Stimulated activated CD8-positive, alpha-beta memory T cell treated with anti-CD3 and anti-CD28 coated beads, Interleukin-7, amount 100 ng/mL, for 48 hours (primary cell): Measurements from ENCODE around the gene FAM240A.
"Not testable (repeated sequence)": the region's sequence is repeated elsewhere in the genome, so short reads cannot be mapped to it uniquely, and the experiment has no call there.

Experiments used
- DNase-seq, 2 donors: peaks; one replicate each; pipeline ENCODE4 v3.0.0-alpha.2; 2020; ENCODE audit warnings: low read depth in 1 of 2; ENCODE audit errors: extremely low read depth in 1 of 2

Gene FAM240A

DNA sequence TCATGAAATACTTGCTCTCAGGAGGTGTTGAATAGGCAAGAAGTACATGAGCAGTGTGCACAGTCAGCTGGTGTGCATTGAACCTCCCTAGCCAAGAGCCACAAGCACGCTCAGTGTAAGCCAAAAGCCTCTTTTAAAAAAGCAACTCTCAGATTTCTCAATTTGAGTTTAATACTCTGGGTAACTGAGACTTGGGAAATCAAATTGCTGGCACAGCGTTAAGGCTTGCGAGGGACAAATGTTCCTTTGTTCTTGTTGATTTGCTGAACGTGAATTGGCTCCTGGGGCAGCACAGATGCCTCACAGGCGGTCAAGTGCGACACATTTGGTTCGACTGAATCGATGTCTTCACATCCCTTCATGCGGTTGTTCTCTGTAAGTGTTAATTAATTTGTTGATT, at the start of gene FAM240A:
FAM240A (plus strand) TSS at position 202 of the 400 bp plus-strand sequence; CDS start at position 361, 159 bp downstream.
- no peak for DNase-seq

DNA sequence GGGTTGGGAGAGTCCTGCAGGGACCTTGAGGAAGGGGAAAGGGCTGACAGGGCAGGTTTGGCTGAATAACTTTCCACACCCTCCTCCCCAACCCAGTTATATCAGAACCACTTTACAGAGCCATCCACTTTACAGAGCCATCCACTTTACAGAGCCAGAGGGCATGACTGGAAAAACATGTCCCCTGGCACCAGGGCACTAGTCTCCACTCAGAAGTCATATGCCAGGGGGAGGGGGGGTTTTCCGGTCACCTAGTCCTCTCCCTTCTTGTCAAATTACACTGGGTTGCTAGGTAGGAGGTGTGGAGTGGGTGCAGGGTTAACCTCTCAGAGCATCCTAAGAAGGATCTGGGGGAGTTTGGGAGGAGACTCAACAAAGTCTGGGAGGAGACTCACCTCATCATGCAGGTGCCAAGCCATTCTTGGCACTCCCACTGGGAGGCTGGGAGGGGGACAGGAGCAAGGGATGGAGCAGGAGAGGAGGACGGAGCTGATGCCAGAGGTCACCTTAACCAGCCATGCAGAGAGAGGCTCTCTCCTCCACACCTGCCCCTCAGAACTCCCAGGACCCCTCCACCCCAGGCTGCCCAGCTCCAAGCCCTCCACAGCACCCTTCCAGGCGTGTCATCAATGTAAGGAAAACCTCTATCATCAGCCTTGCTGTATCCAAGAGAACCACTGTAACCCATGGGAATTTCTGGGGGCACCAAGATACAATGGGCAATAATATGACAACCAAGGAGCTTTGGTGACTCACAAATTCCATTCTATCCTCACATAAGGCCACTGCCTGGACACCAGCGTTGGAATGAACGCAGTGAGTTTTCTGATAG, 47.9 kb upstream of the FAM240A start:
- DNase-seq, result no peak

DNA sequence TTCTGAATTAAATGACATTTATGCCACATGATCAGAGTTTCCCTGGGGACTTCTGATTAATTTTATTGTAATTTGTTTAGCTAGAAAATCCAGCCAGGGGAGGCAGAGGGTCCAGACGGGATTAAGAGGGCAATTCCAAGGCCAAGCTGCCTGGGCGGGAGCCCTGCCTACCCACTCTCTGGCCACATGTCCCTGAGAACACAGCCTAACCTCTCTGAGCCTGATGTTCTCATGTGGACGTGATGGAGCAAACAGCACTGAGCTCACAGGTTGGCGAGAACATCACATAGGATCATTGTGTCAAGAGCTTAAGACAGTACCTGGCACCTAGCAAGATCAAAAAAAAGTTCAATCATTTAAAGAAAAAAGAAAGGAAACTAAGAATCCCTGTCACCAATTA, 47.2 kb upstream of the FAM240A start:
- DNase-seq, result no peak

DNA sequence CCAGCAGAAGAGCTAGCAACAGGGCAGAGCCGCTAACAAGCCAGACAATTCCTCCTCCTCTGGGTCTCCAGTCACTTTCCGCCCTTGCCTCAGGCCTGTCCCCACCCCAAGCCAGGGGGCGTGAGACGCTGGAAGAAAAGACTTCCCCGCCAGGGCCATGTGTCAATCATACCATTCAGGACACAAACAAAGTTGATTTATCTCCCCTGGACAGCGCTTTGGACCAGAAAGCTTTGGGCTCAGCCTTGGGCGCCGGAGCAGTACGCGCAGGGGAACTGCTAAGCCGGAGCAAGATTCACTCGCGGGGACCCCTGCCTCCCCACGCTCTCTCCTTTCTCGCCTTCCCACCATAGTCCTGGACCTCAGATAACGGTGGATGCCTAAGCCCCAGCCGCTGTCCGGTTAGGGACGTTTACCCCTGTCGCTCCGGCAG, 46.7 kb upstream of the FAM240A start:
- DNase-seq, result no peak

DNA sequence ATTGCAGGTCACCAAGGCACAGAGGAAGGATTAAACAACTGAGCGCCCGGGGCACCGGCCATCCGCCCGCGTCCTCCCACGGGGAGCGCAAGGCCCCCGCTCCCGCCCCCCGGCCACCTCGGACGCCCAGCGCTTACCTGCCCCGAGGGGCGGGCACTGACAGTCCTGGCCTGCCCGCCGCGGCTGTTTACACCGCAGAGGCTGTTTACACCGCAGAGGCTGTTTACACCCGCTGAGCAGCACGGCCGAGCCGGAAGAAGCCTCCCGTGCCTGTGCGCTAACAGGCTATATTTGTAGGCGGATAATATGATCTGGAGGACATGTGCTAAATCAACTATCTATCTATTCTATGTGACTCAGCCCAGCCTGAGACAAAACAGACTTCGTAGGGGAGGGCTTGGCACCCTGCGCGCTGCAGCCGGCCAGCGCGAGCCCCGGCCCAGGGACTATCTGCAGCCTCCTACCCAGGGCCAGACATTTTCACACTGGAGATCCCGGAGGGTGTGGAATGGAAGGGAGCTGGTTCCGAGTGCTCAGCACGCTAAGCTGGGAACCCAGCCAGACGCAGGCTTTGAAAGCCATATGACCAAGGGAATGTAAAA, 46.2 kb upstream of the FAM240A start, which contains the start of gene LRRC2:
LRRC2 (minus strand) TSS at position 263 of the 602 bp plus-strand sequence. CDS start 14,711 bp downstream, outside the sequence.
- no peak for DNase-seq

DNA sequence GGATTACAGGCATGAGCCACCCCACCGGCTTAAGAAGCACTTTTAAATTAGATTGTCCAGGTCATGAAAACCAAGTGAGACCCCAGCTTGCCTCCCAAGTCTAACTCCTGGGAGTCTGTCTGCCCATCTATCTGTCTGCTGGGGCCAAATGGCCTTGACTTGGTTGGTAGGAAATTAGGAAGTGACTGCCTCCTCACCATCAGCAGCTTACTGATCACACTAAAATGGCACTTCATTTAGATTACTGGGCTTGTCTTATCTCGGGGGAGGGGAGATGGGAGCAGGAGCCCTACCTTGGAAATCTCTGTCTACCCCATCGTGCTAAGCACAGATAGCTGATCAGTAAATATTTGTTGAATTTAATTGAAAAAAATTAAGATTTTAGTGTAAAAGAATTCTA, 40.6 kb upstream of the FAM240A start:
- no peak for DNase-seq

DNA sequence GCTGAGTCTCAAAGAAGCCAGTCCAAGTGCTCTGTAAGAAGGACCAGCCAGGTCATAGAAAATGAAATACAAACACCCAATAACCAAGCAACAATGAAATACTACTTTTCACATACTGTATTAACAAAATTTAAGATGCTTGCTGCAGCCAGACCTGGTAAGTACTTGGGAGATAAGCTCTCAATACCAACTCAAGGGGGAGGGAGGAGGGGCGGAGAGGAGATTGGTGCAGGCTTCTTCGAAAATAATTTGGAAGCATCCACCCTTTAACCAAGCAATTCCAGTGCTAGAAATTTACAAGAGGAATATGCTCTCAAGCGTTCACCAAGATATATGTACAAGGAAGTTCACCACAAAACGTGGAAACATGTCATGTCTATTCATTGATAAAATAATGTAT, 38.6 kb upstream of the FAM240A start:
- DNase-seq, result no peak

DNA sequence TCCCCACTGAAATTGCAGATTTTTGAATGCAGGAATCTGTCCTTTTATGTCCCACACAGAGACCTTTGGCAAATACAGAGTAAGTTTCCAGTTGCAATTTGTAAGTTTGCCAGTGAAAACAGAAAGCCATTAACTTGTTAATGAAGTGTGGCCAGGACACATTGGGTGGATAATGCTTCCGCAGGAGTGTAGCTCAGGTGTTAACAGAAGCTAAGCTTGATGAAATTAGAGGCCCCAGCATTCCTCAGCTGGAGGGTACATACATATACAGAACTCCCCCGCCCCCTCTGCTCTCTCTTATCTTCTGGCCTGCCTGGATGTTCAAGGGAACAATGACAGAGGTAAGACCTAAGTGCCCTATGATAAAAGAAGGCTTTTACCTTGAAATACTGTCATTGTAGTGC, 38.1 kb upstream of the FAM240A start:
- no peak for DNase-seq

DNA sequence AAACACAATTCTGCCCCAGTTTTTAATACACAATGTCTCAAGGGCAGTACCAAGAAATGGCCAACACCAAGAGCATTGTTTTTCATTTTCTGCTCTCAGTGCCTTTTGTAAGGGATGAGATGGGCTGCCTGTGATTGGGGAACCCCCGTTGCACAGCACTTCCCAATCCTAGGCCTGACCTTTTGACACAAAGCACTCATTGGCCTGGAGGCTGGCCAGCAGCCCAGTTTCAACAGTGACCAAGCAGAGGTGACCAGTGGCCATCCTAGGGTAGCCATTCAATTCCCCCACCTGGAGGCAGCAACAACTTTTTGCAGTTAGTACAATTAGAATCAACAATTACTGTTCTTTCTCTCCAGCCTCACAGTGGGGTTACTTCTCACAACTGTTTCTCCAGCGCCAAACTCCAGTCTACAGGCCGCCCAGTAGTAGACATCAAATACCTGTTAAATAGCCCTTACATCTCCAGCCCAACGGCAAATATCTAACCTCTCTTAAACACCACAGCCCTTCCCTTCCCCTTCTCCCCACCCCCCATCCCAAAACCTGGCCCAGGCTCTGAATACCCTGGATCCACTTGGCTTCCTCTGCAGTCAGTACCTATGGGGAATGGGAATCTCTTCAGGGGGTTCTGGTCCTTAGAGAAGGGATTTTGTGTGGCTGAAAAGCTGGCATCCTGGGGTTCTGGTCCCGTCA, 37.3 kb upstream of the FAM240A start:
- no peak for DNase-seq

DNA sequence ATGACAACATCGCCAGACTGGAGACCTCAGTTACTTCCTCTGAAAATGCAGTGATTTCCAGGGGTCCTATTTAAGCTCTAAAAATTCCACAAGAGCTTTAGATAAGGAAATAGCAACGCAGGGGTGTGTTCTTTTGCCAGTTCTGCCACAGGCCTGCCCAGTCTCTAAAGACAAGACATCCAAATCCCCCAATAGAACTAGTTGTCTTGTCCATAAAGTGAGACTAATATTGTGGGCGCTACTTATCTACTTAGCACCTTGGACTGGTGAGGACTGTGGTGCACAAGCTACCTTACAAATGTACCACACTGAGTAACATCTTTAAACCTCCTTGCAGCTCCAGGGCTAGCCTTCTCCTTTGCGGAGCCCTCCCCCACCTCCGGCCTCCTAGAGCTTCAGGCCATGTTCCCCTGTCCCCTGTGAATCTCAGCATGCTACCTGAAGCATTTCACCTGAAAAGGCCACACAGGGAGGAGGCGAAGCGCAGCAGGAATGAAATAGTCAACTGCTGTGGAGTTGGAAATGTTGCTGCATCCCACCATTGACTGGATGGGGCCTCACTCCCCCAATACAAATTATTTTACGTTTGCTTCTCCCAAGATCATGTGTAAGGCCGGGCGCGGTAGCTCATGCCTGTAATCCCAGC, 36.6 kb upstream of the FAM240A start:
- DNase-seq, result no peak

DNA sequence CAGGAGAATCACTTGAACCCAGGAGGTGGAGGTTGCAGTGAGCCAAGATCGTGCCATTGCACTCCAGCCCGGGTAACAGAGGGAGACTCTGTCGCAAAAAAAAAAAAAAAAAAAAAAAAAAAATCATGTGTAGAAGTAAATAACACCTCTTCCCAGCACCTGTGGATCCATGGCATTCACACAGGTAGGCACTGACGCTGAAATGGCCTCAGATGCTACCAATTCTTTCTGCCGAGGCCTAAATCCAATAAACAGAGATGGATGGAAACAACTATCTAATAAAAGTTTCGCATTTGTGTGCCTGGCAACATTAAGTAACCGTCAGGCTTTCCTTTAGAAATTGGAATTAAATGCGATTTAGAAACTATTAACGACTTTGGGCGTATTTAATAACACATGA, 35.9 kb upstream of the FAM240A start:
- DNase-seq, result no peak

DNA sequence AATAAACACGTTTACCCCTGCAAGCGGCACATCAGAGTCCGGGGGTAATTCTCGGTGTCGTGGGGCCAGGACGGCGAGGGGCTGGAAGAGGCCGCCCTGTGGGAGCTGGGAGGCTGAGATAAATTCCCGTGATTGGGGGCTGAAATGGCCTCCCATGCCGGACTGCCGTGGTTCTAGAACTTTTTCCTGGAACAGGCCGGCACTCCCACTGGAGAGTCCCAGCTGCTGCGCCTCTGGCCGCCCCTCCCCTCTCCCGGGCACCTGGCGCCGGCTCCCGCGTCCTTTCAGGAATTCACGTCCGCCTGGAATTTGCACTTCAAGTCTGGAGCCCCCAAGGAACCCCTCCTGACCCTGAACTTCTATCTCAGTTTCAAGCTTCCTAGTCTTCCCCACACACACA, 35.4 kb upstream of the FAM240A start:
- DNase-seq, result no peak

DNA sequence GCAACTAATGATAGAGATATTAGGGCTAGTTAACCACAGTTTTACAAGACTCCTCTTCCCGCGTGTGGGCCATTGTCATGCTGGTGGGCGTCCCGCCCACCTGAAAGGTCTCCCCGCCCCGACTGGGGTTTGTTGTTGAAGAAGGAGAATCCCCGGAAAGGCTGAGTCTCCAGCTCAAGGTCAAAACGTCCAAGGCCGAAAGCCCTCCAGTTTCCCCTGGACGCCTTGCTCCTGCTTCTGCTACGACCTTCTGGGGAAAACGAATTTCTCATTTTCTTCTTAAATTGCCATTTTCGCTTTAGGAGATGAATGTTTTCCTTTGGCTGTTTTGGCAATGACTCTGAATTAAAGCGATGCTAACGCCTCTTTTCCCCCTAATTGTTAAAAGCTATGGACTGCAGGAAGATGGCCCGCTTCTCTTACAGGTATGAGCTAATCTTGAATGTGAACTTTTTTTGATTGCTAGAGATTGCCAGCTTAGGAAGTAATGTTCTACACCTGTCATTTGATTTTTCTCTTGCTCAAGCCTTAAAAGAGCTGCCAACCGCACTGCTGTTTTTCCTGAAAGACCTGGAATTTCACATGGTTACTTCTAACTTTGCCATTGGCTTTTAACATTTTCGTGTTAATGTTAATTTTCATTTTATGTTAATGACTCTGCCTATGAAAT, 34.6 kb upstream of the FAM240A start:
- DNase-seq, result not testable (repeated sequence)

DNA sequence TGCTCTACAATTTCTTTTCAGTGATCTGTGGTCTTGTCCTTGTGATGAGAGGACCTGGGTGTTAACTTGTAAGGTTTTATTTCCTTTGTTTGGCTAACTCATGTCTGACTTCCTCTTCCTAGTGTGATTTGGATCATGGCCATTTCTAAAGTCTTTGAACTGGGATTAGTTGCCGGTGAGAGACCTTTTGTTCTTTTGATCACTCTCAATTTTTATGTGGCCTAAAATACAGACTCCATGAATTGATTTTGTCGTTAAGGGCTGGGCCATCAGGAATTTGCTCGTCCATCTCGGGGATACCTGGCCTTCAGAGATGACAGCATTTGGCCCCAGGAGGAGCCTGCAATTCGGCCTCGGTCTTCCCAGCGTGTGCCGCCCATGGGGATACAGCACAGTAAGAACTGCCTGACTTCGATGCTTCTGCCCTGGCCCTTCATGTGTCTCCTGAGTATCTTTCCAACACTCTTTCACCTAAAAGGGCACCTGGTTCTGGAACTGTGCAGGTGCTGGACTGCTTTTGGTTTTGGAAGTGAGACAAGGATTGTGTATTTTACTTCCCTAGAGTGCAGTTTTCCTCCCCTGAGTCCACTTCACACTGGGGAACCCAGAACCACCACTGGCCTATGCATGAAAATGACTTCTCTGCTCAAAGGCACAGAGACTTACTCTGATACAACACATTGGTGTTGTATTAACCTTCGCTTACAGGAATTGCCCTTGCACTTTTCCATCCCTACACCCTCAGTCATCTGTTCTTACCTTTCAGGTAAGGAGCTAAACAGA, 33.2 kb upstream of the FAM240A start:
- no peak for DNase-seq

DNA sequence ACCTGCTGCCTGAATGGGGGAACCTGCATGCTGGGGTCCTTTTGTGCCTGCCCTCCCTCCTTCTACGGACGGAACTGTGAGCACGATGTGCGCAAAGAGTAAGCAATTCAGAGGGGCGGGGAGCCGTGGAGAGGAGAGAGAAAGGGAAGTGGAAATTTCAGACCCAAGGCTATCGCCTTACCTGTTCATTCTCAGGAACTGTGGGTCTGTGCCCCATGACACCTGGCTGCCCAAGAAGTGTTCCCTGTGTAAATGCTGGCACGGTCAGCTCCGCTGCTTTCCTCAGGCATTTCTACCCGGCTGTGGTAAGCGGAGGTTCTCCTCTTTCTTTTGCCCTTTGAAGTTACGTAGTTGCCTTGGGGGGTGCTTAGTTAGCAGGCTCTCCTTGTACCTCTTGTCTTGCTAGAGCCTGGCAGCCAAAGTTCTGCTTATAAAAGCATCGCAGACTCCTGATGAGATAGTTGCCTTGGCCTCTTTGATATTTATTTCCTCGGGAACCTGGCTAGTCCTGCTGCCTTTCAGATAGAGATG, 32.5 kb upstream of the FAM240A start:
- no peak for DNase-seq

DNA sequence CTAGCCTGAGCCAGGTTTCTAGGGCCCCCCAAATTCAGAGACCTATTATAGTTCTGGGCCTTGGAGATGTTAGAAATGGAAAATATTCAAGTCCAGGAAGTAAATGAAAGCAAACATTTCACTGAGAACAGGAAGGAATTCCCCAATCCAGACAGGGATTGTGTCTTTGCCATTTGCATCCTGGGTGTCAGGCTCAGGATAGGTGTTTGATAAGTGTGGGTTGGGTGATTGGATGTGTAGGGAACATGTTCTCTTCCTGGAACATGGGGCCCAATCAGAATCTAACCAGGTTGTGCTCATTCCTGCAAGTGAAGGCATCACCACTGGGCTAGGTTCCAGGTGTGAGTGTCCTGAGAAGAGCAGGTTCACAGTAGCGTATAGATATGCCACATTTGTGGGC, 31.6 kb upstream of the FAM240A start:
- no peak for DNase-seq

DNA sequence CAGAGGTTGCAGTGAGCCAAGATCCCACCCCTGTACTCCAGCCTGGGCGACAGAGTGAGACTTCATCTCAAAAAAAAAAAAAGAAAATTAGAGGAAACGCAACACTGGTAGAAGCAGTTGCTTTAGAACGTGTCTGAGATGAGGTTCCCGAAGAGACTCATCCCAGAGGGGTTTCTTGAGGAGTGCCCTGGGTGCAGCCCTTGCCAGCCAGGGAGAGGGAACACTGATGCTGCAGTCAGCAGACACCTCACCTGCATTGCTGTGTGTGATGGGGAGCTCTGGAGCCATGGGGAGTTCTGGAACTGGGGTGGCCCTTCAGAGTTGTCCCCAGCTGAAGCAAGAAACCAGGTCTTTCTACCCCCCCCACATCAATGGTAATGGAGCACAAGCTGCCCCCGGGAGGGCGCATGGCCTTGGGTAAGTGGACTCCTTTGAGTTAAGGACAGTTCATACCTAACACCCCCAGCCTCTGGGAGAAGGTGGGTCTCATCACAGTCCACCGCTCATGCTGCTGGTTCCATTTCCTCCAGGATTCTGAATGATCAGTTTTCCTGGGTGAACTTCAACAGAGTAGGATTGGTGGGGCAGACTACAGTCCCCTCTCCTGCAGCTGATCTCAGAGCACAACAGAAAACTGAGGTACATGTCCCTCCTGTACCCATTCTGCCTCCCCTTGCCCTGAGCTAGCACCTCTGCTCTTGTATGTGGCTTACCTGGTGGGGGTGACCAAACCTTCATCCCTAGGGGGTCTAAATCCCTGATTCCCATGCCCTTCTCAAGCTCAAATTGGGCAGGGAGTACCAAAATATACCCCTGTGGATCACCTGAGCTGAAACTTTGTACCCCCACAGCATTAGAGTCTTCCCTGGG, 27.5 kb upstream of the FAM240A start:
- DNase-seq, result no peak

DNA sequence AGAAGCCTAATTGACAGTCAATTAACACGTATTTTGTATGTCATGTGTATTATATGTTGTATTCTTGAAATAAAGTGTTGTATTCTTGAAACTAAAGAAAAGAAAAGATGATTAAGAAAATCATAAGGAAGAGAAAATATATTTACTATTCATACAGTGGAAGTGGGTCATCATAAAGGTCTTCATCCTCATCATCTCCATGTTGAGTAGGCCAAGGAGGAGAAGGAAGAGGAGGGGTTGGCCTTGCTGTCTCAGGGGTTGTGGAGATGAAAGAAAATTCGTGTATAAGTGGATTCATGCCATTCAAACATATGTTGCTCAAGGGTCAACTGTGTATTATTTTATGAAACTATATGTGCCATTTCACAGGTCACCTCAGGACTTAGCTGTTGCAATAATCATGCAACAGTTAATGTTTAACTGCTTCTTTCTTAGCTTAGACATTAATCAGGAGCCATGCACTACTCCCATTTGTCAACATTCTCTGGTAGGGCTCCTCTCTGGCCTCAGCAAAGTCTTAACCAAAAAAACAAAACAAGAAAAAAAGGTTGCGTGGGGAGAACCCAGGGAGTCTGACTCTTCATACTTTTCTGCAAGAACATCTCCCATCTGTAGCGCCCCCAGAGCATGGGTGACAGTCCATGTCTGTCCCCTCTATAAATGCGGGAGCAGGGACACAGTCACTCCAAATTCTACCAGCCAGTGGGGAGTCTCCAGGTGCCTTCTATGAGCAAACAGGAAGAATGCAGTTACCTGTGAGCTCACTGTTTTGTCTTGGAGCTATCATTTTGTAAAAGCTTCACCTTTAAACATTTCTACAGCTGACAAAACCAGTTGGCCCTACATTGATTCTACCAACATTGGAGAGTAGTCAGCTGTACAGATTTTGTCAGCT, 26.3 kb upstream of the FAM240A start:
- DNase-seq, result no peak
